GM23338 (cell line): ENCODE results near the gene CACNA2D3. TPM values are rescaled to one million over a fixed set of nuclear protein-coding genes. Genes with fewer than 3 reads are reported as not detected.

Source experiments
- CREB1 ChIP-seq: fragments of 250-450 bp; sonication (Bioruptor Pico); IDR thresholded peaks from 2 replicates; pipeline ENCODE4 v1.5.0; 2020; ENCODE audit warnings: low read depth, mild to moderate bottlenecking, moderate library complexity
- CTCF ChIP-seq, 2 experiments: fragments of 200-600 bp in 1 of 2; sonication (generic) in 1 of 2; conservative IDR thresholded peaks; 2 replicates each; pipeline versions ENCODE4 v1.5.1 to v1.6.1; 2016 to 2017; ENCODE audit warnings: antibody characterized with exemption in 2 of 2, low read depth in 2 of 2, mild to moderate bottlenecking in 2 of 2, moderate library complexity in 1 of 2
- EZH2 ChIP-seq: fragments of 200-600 bp; sonication (generic); IDR thresholded peaks from one replicate; pipeline ENCODE4 v1.8.0; 2017; ENCODE audit warnings: antibody characterized with exemption, mild to moderate bottlenecking, low read depth; ENCODE audit not compliant: unreplicated experiment
- EZH2phosphoT487 ChIP-seq: fragments of 200-600 bp; sonication (generic); IDR thresholded peaks from one replicate; pipeline ENCODE4 v1.8.1; 2018; ENCODE audit warnings: antibody characterized with exemption; ENCODE audit not compliant: unreplicated experiment
- JUNB ChIP-seq: IDR thresholded peaks from one replicate; pipeline ENCODE4 v1.6.1; 2016; ENCODE audit warnings: antibody characterized with exemption; ENCODE audit not compliant: unreplicated experiment
- NANOG ChIP-seq: IDR thresholded peaks from 2 replicates; pipeline ENCODE4 v1.6.1; 2016; ENCODE audit warnings: antibody characterized with exemption, borderline replicate concordance
- POLR2AphosphoS5 ChIP-seq: IDR thresholded peaks from 2 replicates; pipeline ENCODE4 v1.6.1; 2016; ENCODE audit warnings: antibody characterized with exemption, low read depth
- STAT1 ChIP-seq: IDR thresholded peaks from one replicate; pipeline ENCODE4 v1.6.1; 2016; ENCODE audit warnings: antibody characterized with exemption; ENCODE audit not compliant: unreplicated experiment
- ZNF331 ChIP-seq: fragments of 250-450 bp; sonication (Bioruptor Pico); IDR thresholded peaks from 2 replicates; pipeline ENCODE4 v1.5.0; 2020; ENCODE audit warnings: low read depth, mild to moderate bottlenecking, moderate library complexity
- ZNF462 ChIP-seq: fragments of 250-450 bp; sonication (Bioruptor Pico); IDR thresholded peaks from 2 replicates; pipeline ENCODE4 v1.5.0; 2020; ENCODE audit warnings: mild to moderate bottlenecking, moderate library complexity
- polyA plus RNA-seq: library from polyadenylated mRNA; unstranded; fragments of >200 nt; fragmentation: Nextera tagmentation; extraction: Ambion mirVana; gene quantifications from 2 replicates; pipeline ENCODE4 v1.2.1, GENCODE V29; 2016
- total RNA-seq: library from RNA; depleted of rRNA; stranded (reverse); fragments of >200 nt; shearing (Covaris generic); gene quantifications from 2 replicates; pipeline ENCODE4 v1.2.3, GENCODE V29; 2014
- TF ChIP-seq, protein P1 (sequence below): IDR thresholded peaks from one replicate; pipeline ENCODE4 v1.6.1; 2018; ENCODE audit warnings: antibody characterized with exemption; ENCODE audit not compliant: unreplicated experiment

The CACNA2D3 gene
- total and polyA plus RNA-seq, 2 experiments from 2014 or later = 2.2 to 2.3 TPM

DNA sequence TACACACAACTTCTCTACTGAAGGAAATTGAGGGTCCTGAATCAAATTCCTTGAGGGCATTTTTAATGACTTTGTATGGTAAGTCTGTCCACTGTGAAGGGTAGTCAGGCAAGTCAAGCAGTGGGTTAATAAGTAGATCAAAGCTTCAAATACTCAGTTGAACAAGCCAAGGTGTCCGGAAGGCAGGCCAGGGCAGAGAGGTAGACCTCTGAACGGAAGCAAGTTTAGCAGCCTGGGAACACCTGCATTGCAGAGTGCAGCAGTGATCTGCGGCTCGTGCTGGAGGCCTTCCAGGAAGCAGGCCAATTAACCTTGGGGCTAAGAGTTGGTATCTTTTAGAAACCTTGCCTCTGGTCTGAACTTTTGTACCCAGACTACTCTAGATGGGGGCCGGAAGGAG lies 661.7 kb downstream of the CACNA2D3 start (continued):
- TF ChIP-seq ZNF462 (CRISPR knock-in tag) = no peak
- TF ChIP-seq ZNF331 = no peak
- no peak for TF ChIP-seq JUNB
- no peak for TF ChIP-seq NANOG
- no peak for TF ChIP-seq CTCF (conservative IDR thresholded peaks at IDR 0.05; ENCODE audit: low read depth in 2 of 2)
- TF ChIP-seq POLR2AphosphoS5 = no peak
- TF ChIP-seq, protein P1, sequence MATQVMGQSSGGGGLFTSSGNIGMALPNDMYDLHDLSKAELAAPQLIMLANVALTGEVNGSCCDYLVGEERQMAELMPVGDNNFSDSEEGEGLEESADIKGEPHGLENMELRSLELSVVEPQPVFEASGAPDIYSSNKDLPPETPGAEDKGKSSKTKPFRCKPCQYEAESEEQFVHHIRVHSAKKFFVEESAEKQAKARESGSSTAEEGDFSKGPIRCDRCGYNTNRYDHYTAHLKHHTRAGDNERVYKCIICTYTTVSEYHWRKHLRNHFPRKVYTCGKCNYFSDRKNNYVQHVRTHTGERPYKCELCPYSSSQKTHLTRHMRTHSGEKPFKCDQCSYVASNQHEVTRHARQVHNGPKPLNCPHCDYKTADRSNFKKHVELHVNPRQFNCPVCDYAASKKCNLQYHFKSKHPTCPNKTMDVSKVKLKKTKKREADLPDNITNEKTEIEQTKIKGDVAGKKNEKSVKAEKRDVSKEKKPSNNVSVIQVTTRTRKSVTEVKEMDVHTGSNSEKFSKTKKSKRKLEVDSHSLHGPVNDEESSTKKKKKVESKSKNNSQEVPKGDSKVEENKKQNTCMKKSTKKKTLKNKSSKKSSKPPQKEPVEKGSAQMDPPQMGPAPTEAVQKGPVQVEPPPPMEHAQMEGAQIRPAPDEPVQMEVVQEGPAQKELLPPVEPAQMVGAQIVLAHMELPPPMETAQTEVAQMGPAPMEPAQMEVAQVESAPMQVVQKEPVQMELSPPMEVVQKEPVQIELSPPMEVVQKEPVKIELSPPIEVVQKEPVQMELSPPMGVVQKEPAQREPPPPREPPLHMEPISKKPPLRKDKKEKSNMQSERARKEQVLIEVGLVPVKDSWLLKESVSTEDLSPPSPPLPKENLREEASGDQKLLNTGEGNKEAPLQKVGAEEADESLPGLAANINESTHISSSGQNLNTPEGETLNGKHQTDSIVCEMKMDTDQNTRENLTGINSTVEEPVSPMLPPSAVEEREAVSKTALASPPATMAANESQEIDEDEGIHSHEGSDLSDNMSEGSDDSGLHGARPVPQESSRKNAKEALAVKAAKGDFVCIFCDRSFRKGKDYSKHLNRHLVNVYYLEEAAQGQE = no peak
- TF ChIP-seq EZH2phosphoT487 = no peak
- TF ChIP-seq EZH2 = no peak
- no peak for TF ChIP-seq CREB1 (CRISPR knock-in tag)
- no peak for TF ChIP-seq STAT1
